ENCODE measurements around the gene SLC25A4.
A peak's percentile ranks its signal among the peaks of the same experiment; 100 is the strongest.

Gene SLC25A4

GRCh38 chr4:185141777-185142176, 1.3 kb upstream of the SLC25A4 start:
- CTCF ChIA-PET, result no interaction called here
- POLR2A ChIA-PET (ENCODE audit: low non-redundant PET), result no interaction called here
- no peak for DNase-seq (ENCODE audit: low spot score)
- H3K27ac ChIP-seq, result no peak overlapping the region
- no peak for TF ChIP-seq CTCF (conservative IDR thresholded peaks at IDR 0.05; ENCODE audit: low read depth)

- CTCF ChIA-PET, result interaction anchor here (0.7 to 1.1 kb wide), 3 partner anchors 8 to 138 kb away, joined by 3 to 6 read pairs (median 3); no protein-coding TSS in a partner anchor
- no peak for TF ChIP-seq CTCF (conservative IDR thresholded peaks at IDR 0.05; ENCODE audit: low read depth)
- DNase-seq (ENCODE audit: low spot score), result no peak
- POLR2A ChIA-PET (ENCODE audit: low non-redundant PET), result interaction anchor here (1.6 kb wide), 1 partner anchor 8 kb away, joined by 5 read pairs; no protein-coding TSS in a partner anchor
- no peak overlapping the region; the same call in 1 of the 2 replicates for H3K27ac ChIP-seq
Observed at GRCh38 chr4:185142564-185142911, 528 bp upstream of the SLC25A4 start.

- DNase-seq (ENCODE audit: low spot score), result peak; percentile 22
- no peak for TF ChIP-seq CTCF (conservative IDR thresholded peaks at IDR 0.05; ENCODE audit: low read depth)
- CTCF ChIA-PET, result interaction anchor here (0.5 to 1.1 kb wide), 4 partner anchors 7 to 435 kb away, joined by 3 to 9 read pairs (median 6); no protein-coding TSS in a partner anchor
- H3K27ac ChIP-seq, result peak overlapping the region; percentile 24; the same call in 1 of the 2 replicates
- POLR2A ChIA-PET (ENCODE audit: low non-redundant PET), result interaction anchor here (1.6 kb wide), 1 partner anchor 9 kb away, joined by 5 read pairs; no protein-coding TSS in a partner anchor
Observed at GRCh38 chr4:185143601-185143969, 519 bp downstream of the SLC25A4 start.

- no peak for DNase-seq (ENCODE audit: low spot score)
- POLR2A ChIA-PET (ENCODE audit: low non-redundant PET), result no interaction called here
- no peak for TF ChIP-seq CTCF (conservative IDR thresholded peaks at IDR 0.05; ENCODE audit: low read depth)
- CTCF ChIA-PET, result no interaction called here
- no peak overlapping the region for H3K27ac ChIP-seq
Observed at GRCh38 chr4:185144601-185145240, 1.7 kb downstream of the SLC25A4 start.

- POLR2A ChIA-PET (ENCODE audit: low non-redundant PET), result no interaction called here
- TF ChIP-seq CTCF (conservative IDR thresholded peaks at IDR 0.05; ENCODE audit: low read depth), result no peak
- DNase-seq (ENCODE audit: low spot score), result no peak
- H3K27ac ChIP-seq, result no peak overlapping the region
- CTCF ChIA-PET, result no interaction called here
Observed at GRCh38 chr4:185145572-185145971, 2.5 kb downstream of the SLC25A4 start.

- no peak for TF ChIP-seq CTCF (conservative IDR thresholded peaks at IDR 0.05; ENCODE audit: low read depth)
- H3K27ac ChIP-seq, result no peak overlapping the region
- ChIA-PET CTCF (no interaction called here), POLR2A (ENCODE audit: low non-redundant PET) (no interaction called here)
- no peak for DNase-seq (ENCODE audit: low spot score)
Observed at GRCh38 chr4:185149392-185149791, 6.3 kb downstream of the SLC25A4 start.

Measured in RWPE1 (cell line).